Measurements from ENCODE around the gene FXYD5.

FXYD5 gene

DNA sequence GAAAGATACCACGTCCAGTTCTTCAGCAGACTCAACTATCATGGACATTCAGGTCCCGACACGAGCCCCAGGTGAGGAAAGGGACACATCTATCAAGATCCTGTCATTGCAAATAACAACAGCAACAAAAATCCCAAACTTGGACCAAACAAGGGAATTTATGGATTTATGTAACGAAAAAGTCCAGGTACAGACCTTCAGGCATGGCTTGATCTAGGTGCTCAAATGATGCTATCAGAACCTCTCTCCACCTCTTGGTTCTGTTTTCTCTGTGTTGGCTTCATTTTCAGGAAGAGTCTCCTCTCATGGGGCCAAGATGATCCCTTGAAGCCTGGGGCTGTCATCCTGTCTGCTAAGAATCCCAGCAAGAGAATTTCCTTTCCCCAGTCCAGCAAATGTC, 2.9 kb downstream of the FXYD5 start:
- DNase-seq, result no peak

DNA sequence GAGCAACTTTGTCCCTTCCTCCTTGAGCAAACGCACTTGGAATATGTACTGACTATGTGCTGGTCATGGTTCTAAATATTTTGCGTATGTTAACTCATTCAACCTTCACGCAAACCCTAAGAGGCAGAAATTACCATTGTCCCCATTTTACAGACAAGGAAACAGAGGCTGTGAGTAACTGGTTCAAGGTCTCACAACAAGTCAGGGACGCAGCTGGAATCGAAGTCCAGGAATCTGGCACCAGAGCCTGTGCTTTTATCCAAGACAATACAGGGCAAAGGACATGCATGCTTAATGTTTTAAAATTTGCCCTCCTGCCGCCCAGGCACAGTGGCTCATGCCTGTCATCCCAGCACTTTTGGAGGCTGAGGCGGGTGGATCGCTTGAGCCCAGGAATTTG, 5.1 kb downstream of the FXYD5 start:
- no peak for DNase-seq

DNA sequence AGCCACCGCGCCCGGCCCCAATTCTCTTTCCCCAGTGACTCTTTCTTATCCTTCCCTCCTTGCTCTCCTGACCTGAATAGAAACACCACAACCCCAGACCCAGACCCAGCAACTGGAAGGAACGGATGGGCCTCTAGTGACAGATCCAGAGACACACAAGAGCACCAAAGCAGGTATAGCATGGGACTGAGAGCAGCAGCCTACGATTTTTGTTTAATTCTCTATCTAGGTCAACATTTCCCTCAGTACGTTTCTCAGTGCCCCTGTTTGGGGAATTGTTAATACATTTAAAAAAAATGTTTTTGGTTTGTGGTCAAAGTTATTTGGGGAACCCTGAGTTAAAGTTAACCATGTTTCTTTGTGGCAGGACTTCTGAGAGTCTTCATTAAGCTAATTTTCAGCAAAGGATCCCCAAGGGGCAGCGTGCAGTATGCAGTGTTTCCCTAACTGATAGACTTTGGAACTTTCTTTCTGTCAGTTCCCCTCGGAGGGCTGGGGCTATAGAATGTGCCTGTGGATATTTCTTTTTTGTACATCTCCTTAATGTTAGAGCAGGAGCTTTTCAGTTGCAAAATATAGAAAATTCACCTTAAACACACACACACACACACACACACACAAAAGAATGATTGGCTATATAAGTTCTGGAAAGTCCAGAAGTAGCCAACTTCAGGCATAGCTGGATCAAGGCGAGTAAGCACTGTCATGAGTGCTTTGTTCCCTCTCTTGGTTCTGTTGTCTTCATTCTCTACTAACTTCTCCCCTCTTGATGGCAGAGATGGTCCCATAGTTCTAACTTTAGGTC, 6.3 kb downstream of the FXYD5 start:
- no peak for DNase-seq

DNA sequence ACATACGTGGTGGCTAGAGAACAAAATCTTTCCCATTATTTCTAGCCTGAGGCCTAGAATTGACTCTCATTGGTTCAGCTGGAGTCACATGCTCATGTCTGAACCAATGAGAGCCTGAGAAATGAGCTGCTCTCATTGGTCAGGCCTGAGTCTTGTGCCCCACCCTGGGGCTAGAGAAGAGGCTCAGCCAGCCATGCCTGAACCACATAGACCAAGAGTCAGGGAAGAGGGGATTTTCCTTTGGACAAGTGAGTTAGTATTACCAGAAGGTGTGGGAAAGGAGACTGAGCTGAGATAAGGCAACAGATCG, 6.9 kb downstream of the FXYD5 start:
- no peak for DNase-seq

DNA sequence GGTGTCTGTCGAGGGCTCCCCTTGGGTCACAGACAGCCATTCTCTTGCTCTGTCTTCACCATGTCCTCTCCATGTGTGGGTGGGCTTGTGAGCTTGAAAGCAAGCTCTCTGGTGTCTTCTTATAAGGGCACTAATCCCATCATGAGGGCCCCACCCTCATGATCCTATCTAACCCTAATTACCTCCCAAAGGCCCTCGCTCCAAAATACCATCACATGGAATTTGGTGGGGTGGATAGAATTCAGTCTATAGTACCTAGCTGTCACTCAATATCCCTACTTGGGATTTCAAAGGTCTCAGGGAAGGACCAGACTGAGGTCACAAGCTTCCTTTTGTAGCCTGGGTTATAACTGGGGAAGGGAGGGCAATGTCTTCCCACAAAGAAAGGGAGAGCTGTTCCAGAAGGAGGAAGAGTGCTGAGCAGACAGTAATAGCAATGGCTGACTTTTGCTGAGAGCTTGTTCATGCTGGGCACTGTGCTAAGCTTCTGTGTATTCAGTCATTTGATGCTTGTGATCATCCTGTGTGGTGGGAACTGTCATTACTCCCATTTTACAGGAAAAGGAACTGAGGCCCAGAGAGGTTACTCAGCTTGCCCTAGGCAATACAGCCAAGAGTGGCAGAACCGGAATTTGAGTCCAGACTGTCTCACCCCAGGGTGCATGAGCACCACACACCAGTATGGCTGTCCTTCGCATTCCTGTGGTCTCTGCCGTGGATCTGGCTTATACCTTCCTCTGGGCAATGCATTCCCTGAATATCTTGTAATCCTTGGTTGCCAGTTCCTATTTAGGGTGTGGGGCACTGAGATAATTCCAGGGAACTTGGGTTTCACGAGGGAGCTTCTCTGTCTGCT, 8.2 kb downstream of the FXYD5 start:
- no peak for DNase-seq

DNA sequence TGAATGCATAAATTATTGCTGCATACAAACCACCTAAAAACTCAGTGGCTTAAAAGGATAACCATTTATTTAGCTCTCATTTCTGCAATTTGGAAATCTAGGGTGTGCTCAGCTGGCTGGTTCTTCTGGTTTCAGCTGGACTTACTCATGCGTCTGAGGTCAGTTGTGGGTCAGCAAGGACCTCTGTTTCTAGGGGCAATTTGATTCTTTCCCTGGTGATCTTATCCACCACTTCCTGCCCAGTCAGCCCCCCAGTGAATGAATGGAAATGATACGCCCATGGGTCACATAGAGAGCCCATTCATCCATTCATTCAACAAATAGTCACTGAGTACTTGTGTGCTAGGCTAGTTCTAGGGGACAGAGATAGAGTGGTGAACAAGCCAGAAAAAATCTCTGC, 9.9 kb downstream of the FXYD5 start:
- no peak for DNase-seq

DNA sequence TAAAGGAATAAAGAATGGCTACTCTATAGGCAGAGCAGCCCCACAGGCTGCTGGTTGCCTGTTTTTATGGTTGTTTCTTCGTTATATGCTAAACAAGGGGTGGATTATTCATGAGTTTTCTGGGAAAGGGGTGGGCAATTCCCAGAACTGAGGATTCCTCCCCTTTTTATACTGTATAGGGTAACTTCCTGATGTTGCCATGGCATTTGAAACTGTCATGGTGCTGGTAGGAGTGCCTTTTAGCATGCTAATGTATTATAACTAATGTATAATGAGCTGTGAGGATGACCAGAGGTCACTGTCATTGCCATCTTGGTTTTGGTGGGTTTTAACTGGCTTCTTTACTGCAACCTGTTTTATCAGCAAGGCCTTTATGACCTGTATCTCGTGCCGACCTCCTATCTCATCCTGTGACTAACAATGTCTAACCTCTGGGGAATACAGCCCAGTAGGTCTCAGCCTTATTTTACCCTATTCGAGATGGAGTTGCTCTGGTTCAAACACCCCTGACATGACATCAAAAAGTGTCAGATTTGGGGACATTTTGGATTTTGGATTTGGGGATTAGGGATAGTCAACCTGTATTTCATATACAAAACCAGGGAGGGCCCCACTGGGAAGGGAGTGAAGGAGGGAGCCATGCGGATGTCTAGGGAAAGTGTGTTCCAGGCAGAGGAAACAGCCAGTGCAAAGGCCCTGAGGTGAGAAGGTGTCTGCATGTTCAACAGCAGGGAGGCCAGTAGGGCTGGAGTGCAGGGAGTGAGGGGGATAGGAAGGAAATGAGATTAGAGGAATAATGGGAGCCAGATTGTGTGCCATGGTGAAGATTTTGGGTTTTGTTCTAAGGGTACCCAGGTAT, 10.9 kb downstream of the FXYD5 start:
- no peak for DNase-seq

DNA sequence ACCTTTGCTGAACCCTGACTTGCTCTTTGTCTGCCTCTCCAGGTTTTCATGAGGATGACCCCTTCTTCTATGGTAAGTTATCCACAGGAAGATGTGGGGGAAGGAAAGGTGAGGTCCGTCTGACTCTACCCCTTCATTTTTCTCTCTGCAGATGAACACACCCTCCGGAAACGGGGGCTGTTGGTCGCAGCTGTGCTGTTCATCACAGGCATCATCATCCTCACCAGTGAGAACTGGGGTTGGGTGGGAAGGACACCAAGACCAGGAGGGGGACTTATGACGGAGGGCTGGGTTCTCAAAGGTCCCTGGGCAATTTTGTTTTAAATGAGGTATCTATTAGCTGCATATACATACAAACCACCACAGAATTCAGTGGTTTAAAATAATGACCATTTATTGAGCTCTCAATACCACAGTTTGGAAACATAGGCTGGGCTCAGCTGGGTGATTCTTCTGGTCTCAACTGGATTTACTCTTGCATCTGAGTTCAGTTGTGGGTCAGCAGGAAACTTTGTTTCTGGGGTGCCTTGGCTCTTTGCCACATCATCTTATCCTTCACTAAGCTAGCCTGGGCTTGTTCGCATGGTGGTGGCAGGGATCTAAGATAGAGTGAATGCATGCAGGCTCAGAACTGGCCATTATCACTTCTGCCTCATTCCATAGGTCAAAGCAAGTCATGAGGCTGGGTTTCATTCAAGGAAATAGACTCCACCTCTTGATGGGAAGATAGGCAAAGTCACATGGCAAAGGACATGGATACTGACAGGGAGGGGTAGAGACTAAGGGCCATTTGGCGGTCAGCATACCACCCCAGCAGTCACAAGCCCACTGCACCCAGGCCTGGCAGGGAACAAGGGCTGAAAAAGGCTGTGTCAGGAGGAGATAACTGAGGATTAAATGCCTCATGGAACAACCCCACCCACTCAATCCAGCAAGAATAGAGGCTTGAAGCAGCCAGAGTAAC, 11.8 kb downstream of the FXYD5 start:
- DNase-seq, result no peak

DNA sequence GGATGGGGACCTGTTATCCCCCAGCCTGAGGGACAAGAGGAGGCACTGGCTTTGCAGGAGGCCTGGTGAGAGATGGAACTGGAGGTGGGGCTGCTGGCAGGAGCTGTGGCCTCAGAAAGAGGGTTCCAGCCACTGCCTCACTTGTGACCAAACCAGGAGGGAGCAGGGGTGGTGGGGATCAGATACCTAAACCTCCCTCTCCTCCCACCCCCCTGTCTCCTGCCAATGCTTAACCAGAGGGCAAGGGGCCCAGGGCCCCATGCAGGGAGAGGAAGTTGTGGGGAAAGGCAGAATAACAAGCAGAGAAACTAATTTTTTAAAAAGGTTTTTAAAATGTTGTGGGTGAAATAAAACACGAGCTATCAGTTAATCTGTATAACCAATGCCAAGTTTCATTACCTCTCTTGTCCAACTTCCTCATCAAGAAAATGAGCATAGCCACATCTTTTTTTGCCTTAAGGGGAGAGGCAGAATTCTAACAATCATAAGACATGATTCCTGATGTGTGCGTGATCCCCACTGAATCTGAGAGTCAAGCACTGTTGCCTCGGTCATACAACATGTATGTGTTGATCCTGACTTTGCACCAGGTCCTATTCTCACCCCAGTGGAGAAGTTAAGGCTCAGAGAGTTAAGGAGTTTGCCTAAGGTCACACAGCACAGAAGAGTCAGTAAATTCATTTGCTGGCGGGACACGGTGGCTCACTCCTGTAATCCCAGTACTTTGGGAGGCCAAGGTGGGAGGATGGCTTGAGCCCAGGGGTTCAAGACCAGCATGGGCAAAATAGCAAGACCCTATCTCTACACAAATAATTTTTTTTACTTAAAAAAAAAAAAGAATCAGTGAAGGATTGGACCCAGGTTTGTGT, 12.9 kb downstream of the FXYD5 start:
- no peak for DNase-seq

DNA sequence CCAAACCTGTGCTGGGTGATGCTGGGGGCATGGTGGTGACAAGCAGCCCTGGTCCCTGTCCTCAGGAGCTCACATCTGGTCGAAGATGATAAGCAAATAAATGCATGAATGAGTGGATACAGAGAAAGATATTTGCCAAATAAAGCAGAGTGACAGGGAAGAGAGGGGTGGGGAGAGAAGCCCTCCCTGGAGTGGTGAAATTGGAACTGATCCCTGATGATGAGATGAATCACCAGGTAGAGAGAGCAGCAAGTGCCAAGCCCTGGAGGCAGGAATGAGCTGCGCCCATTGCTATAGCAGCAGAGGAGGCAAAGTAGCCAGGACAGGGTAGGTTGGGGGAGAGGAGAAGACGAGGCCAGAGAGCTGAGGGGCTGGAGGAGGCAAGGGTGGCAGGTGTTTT, 13.7 kb downstream of the FXYD5 start:
- DNase-seq, result no peak

DNA sequence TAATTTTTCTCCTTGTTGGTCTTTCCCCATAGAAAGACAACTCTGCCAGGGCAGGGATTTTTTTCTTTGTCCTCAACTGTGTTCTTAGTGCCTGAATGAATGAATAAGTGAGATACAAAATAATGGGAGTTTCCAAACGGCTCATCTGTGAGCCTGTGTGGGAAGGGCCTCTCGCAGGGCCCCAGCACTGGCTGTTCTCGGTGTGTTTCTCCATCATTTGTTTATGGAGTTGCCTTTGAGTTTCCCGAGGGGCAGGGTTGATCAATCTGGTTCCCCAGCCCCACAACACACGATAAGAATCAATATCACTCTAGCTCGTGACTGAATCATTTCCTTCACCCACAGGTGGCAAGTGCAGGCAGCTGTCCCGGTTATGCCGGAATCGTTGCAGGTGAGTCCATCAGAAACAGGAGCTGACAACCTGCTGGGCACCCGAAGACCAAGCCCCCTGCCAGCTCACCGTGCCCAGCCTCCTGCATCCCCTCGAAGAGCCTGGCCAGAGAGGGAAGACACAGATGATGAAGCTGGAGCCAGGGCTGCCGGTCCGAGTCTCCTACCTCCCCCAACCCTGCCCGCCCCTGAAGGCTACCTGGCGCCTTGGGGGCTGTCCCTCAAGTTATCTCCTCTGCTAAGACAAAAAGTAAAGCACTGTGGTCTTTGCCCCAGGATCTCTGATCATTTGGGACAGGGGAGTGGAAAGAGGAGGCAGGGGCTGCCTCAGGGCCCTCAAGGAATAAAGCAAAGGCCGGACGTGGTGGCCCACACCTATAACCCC, 14.9 kb downstream of the FXYD5 start:
- DNase-seq, result no peak

DNA sequence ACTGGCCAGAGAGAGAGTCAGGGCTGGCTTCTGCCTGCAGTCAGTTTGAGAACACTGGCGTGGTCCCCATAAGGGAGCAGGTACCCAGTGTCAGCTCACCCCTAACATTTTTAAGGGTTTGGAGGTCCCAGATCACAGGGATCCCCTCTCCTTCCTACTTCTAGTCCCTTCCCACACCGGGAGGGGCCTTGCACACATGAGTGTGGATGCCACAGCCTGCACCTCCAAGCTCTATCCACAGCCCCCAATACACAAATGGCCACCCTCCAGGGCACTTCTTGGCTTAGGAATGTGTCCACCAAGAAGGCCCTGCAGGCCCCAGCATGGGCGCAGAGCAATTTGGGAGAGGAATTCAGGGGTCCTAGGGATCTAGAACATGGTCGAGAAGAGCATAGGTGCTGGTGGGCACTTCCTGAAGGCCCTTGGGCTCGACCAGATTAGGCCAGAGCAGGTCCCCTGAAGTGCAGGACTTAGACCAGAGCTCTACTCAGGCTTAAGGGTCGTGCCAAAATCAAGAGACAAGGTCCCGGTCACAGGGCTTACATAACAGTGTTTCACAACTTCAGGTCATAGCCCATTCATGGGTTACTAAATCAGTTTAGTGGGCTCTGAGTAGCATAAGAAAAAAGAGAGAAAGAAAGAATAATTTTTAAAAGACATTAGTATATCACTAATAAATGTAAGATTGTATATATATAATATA, 16.0 kb downstream of the FXYD5 start:
- DNase-seq, result no peak

DNA sequence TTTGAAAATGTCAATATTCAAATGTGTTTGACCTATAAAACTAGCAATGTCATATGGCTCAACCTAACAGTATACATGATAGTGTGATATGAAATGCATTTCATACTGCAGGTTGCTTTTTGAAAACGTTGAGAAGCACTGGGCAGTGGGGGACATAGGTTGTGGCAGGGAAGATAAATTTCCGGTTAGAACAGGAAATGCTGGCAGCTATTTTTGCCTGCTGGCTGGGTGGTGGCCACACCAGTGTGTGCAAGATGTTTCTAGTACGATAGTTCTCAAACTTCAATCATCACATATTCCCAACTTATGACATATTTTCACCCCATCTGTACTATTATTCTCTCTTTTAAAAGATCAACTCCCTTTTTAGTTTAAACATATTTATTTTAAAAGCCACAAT, 17.2 kb downstream of the FXYD5 start:
- no peak for DNase-seq

DNA sequence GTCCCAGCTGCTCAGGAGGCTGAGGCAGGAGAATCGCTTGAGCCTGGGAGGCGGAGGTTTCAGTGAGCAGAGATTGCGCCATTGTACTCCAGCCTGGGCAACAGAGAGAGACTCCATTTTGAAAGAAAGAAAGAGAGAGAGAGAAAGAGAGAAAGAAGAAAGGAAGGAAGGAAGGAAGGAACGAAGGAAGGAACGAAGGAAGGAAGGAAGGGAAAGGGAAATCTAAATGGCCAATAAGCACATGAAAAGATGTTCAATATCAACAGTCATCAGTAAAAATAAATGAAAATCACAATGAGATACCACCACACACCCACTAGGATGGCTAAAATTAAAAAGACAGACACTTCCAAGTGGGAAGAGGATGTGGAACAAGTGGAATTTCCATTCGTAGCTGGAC, 19.7 kb downstream of the FXYD5 start:
- DNase-seq, result no peak

DNA sequence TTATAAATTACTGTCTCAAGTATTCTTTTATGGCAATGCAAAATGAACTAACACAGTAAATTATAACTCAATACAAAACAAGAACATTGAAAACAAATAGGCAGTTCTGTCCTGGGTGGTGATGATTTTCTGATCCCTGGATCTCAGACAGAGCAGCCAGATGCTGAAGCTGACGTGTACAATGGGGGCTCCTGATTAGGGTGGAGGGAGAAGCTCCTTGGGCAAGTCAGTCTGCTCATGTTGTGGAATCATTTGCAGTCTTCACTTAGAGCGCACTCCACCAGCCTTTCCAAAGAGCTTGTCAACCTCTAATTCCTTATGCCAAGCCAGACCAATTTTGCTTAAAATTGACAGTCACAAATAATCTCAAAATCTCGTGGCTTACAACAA, 21.6 kb downstream of the FXYD5 start:
- no peak for DNase-seq

DNA sequence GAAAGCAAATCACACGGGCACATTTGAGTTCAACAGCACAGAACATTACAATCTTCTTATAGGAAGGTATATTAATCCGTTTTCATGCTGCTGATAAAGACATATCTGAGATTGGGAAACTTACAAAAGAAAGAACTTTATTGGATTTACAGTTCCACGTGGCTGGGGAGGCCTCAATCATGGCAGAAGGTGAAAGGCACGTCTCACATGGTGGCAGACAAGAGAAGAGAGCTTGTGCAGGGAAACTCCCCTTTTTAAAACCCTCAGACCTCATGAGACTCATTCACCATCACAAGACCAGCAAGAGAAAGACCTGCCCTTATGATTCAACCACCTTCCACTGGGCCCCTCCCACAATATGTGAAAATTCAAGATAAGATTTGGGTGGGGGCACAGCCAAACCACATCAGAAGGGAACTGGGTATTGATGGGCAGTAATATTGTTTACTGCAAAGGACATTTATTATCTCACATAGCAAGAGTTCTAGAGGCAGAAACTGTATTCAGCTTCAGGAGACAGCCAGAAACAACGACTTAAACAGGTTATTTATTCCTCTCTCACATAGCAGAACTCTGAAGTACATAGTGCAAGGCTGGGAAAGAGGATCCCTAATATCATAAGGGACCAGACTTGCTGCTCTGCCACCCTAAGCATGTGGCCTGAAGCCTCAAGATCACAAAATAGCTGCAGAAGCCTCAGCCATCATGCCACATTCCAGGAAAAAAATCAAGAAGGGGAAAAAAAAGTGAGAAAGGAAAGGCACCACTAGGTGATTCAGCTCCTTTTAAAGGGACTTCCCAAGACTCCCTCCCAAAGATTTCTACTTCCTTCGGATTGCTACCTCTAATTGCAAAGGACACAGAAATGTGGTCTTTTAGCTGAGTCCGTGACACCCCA, 23.1 kb downstream of the FXYD5 start:
- DNase-seq, result no peak

DNA sequence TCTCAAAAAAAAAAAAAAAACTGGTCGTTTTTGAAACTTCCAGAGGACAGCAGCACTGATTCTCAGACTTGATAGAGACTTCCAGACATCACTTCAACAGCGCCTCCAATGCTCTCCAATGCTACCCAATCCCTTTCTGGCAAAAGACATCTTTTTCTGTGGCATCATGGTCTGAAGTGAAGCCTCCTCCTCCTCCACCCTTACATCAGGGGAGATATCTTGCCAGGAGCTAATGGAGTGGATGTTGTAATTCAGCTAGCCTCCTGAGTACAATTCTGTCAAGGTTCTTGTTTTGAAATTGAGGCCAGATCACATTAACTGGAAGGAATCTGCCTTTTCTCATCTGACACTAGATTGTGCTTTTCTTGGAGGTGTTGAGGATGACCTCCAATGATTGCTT, 24.2 kb downstream of the FXYD5 start:
- no peak for DNase-seq

DNA sequence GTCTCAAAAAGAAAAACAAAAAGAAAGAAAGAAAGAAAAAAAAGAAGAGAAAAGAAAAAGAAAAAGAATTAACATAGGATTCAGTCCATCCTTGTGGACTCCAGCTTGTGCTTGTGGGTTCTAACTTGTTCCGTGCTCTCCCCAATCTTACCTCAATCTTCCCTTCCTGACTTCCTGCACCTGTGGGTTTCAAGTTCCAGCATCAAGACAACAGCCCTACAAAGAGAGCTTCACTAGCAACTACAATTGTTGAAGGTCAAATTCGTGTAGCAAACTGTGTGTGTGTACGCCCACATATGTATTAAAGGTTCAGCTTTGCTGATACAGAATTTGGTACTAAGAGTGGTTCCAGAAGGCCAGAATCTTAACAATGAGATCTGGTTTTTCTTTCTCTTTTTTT, 25.3 kb downstream of the FXYD5 start:
- DNase-seq, result no peak

All from C1 segment of cervical spinal cord (tissue), 14 donors.